Stomach smooth muscle (tissue), 2 donors: ENCODE measurements around the gene HELZ.
"Not testable (repeated sequence)": the region's sequence is repeated elsewhere in the genome, so short reads cannot be mapped to it uniquely, and the experiment has no call there.

ENCODE experiments used
- H3K27ac ChIP-seq: one replicate; pipeline ENCODE4 v1.7.0; 2013; ENCODE audit warnings: mild to moderate bottlenecking, low read length, inconsistent platforms
- H3K27me3 ChIP-seq, 2 donors: one replicate each; pipeline ENCODE4 v1.7.0; 2013; ENCODE audit warnings: low read length in 2 of 2; ENCODE audit not compliant: insufficient read depth in 2 of 2, control insufficient read depth in 1 of 2
- H3K36me3 ChIP-seq, 2 donors: one replicate each; pipeline ENCODE4 v1.7.0; 2013; ENCODE audit warnings: low read length in 2 of 2; ENCODE audit not compliant: control insufficient read depth in 2 of 2, insufficient read depth in 2 of 2
- H3K4me1 ChIP-seq: one replicate; pipeline ENCODE4 v1.7.0; 2013; ENCODE audit warnings: low read length; ENCODE audit not compliant: control insufficient read depth, insufficient read depth
- H3K4me3 ChIP-seq, 2 donors: one replicate each; pipeline ENCODE4 v1.7.0; 2013; ENCODE audit warnings: low read length in 2 of 2
- H3K9ac ChIP-seq, 2 donors: one replicate each; pipeline ENCODE4 v1.7.0; 2013; ENCODE audit warnings: low read length in 2 of 2, mild to moderate bottlenecking in 1 of 2
- H3K9me3 ChIP-seq, 2 donors: one replicate each; pipeline ENCODE4 v1.7.0; 2013; ENCODE audit warnings: low read length in 2 of 2; ENCODE audit not compliant: control insufficient read depth in 2 of 2
- donor health status: healthy.
- donor health status: Pancreatic carcinoma.

Gene HELZ

GRCh38 chr17:67044940-67045339 lies 200.1 kb downstream of the HELZ start:
- Histone ChIP-seq H3K4me3 (no peak overlapping the region), H3K4me1 (no peaks in the 10 kb centered on the region), H3K27ac (no peak overlapping the region), H3K36me3 (no peaks in the 10 kb centered on the region), H3K9ac (no peak overlapping the region), H3K9me3 (peaks cover 0 to 7% of the 10 kb centered on the region in 2 donors), H3K27me3 (no peaks in the 10 kb centered on the region)

GRCh38 chr17:67044016-67044772 lies 200.8 kb downstream of the HELZ start, which contains the start of gene CACNG1:
Gene CACNG1 (plus strand): TSS chr17:67044554. CDS start chr17:67044661, 107 bp downstream.
- no peaks in the 10 kb centered on the region for H3K4me1 ChIP-seq
- H3K27ac ChIP-seq, result no peak within 1 kb of the TSS

GRCh38 chr17:67043283-67043682 lies 201.7 kb downstream of the HELZ start:
- no peaks in the 10 kb centered on the region for H3K4me1 ChIP-seq
- H3K27me3 ChIP-seq, result peaks cover 2 to 3% of the 10 kb centered on the region in 2 donors
- no peaks in the 10 kb centered on the region for H3K9me3 ChIP-seq
- no peak overlapping the region for H3K9ac ChIP-seq
- no peak overlapping the region for H3K27ac ChIP-seq
- no peaks in the 10 kb centered on the region for H3K36me3 ChIP-seq
- no peak overlapping the region for H3K4me3 ChIP-seq

More at GRCh38 chr17:67044016-67044772, 200.8 kb downstream of the HELZ start, which contains the start of gene CACNG1:
- Histone ChIP-seq H3K9ac (no peak within 1 kb of the TSS), H3K27me3 (peaks cover 0 to 2% of the 10 kb centered on the region in 2 donors), H3K9me3 (peaks cover 0 to 3% of the 10 kb centered on the region in 2 donors), H3K4me3 (no peak within 1 kb of the TSS), H3K36me3 (no peaks in the 10 kb centered on the region)

- Histone ChIP-seq H3K27me3 (peaks cover 2 to 3% of the 10 kb centered on the region in 2 donors), H3K9me3 (no peaks in the 10 kb centered on the region), H3K27ac (no peak overlapping the region), H3K4me1 (no peaks in the 10 kb centered on the region), H3K9ac (no peak overlapping the region), H3K4me3 (no peak overlapping the region), H3K36me3 (no peaks in the 10 kb centered on the region)
These were observed 202.8 kb downstream of the HELZ start for GRCh38 chr17:67041941-67042899.

- H3K4me3 ChIP-seq, result no peak overlapping the region
- no peaks in the 10 kb centered on the region for H3K9me3 ChIP-seq
- H3K9ac ChIP-seq, result no peak overlapping the region
- no peak overlapping the region for H3K27ac ChIP-seq
- peaks cover 2 to 3% of the 10 kb centered on the region in 2 donors for H3K27me3 ChIP-seq
- H3K4me1 ChIP-seq, result no peaks in the 10 kb centered on the region
- no peaks in the 10 kb centered on the region for H3K36me3 ChIP-seq
These were observed 203.5 kb downstream of the HELZ start for GRCh38 chr17:67041531-67041930.

GRCh38 chr17:67041119-67041518 lies 203.9 kb downstream of the HELZ start:
- not testable (repeated sequence) for H3K9me3 ChIP-seq, H3K36me3 ChIP-seq, H3K4me1 ChIP-seq, H3K27ac ChIP-seq, H3K9ac ChIP-seq, H3K4me3 ChIP-seq, H3K27me3 ChIP-seq

GRCh38 chr17:67040652-67041051 lies 204.3 kb downstream of the HELZ start:
- no peak overlapping the region for H3K4me3 ChIP-seq
- no peak overlapping the region for H3K9ac ChIP-seq
- peaks cover 2 to 3% of the 10 kb centered on the region in 2 donors for H3K27me3 ChIP-seq
- no peaks in the 10 kb centered on the region for H3K9me3 ChIP-seq
- H3K36me3 ChIP-seq, result no peaks in the 10 kb centered on the region
- no peaks in the 10 kb centered on the region for H3K4me1 ChIP-seq
- H3K27ac ChIP-seq, result no peak overlapping the region

GRCh38 chr17:67038861-67039365 lies 206.1 kb downstream of the HELZ start:
- Histone ChIP-seq H3K36me3 (no peaks in the 10 kb centered on the region), H3K27ac (no peak overlapping the region), H3K4me1 (no peaks in the 10 kb centered on the region), H3K9me3 (no peaks in the 10 kb centered on the region), H3K4me3 (no peak overlapping the region), H3K9ac (no peak overlapping the region), H3K27me3 (peaks cover 2 to 3% of the 10 kb centered on the region in 2 donors)

- Histone ChIP-seq H3K27me3 (peaks cover 2 to 3% of the 10 kb centered on the region in 2 donors), H3K27ac (no peak overlapping the region), H3K9ac (no peak overlapping the region), H3K4me1 (no peaks in the 10 kb centered on the region), H3K36me3 (no peaks in the 10 kb centered on the region), H3K9me3 (no peaks in the 10 kb centered on the region), H3K4me3 (no peak overlapping the region)
These were observed 209.6 kb downstream of the HELZ start for GRCh38 chr17:67035131-67036083.

- H3K9me3 ChIP-seq, result no peaks in the 10 kb centered on the region
- no peaks in the 10 kb centered on the region for H3K4me1 ChIP-seq
- H3K9ac ChIP-seq, result no peak overlapping the region
- peaks cover 0 to under 1% of the 10 kb centered on the region in 2 donors for H3K27me3 ChIP-seq
- H3K27ac ChIP-seq, result no peak overlapping the region
- H3K36me3 ChIP-seq, result no peaks in the 10 kb centered on the region
- no peak overlapping the region for H3K4me3 ChIP-seq
These were observed 211.4 kb downstream of the HELZ start for GRCh38 chr17:67033613-67034012.
